Measurements from ENCODE around the gene PXN. TPM values are rescaled to one million over a fixed set of nuclear protein-coding genes. Genes with fewer than 3 reads are reported as not detected.

Gene PXN
- total RNA-seq, 2 experiments from 2014 or later: 229 to 230 TPM

DNA sequence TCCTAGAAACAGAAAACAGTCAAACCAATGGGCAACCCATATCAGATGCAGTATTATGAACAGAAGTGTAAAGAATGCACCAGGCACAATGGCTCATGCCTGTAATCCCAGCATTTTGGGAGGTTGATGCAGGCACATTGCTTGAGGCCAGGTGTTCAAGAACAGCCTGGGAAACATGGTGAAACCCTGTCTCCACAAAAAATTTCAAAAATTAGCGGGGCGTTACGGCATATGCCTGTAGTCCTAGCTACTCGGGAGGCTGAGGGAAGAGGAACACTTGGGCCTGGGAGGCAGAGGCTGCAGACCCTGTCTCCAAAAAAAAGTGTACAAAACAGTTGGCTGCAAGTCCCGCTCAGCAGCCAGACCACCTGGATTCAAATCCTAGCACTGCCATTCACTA lies 4.9 kb downstream of the PXN start:
- no peaks in the 10 kb centered on the region for H3K27me3 Mint-ChIP-seq
- Histone ChIP-seq H3K27me3 (ENCODE audit: control insufficient read depth in 1 of 2, insufficient read depth in 2 of 2, low read length in 2 of 2) (no peaks in the 10 kb centered on the region), H3K9me3 (ENCODE audit: control insufficient read depth in 1 of 2, insufficient read depth in 1 of 2, low read length in 2 of 2) (no peaks in the 10 kb centered on the region), H3K36me3 (ENCODE audit: insufficient read depth, low read length) (peaks cover 21% of the 10 kb centered on the region), H3K4me1 (ENCODE audit: insufficient read depth, low read length) (peaks cover 91% of the 10 kb centered on the region), H3K27ac (ENCODE audit: low read depth in 1 of 2, low read length in 2 of 2) (peak overlapping the region in 1 of 2 donors; percentile 22), H3K4me3 (ENCODE audit: low read length) (no peak overlapping the region)
- DNase-seq (no peak), ATAC-seq (ENCODE audit: poor library complexity) (no peak)
- H3K27ac Mint-ChIP-seq: peak overlapping the region; percentile 95
- intact Hi-C loops (cut with DNase I, micrococcal nuclease): loop anchor here in 1 of 2 experiments (10.0 kb wide), 1 partner anchor 146 kb away; the partner anchor contains the start of gene RAB35
- ChIA-PET CTCF (interaction anchor here (1.4 to 10.6 kb wide), 4 partner anchors 8 to 41 kb away, joined by 4 to 234 read pairs (median 16); partner anchors contain the start of gene SIRT4), POLR2A (interaction anchor here (9.8 to 14.3 kb wide), 2 partner anchors 31 to 32 kb away, joined by 192 to 198 read pairs; partner anchors contain the start of genes RNU4-1 and RNU4-2)
- H3K4me1 Mint-ChIP-seq (ENCODE audit: low read depth): peaks cover 87% of the 10 kb centered on the region
- H3K9me3 Mint-ChIP-seq: no peaks in the 10 kb centered on the region
- peak overlapping the region; percentile 93 for H3K4me3 Mint-ChIP-seq
- peaks cover 66% of the 10 kb centered on the region for H3K36me3 Mint-ChIP-seq (ENCODE audit: low read depth)
- TF ChIP-seq, protein P1, sequence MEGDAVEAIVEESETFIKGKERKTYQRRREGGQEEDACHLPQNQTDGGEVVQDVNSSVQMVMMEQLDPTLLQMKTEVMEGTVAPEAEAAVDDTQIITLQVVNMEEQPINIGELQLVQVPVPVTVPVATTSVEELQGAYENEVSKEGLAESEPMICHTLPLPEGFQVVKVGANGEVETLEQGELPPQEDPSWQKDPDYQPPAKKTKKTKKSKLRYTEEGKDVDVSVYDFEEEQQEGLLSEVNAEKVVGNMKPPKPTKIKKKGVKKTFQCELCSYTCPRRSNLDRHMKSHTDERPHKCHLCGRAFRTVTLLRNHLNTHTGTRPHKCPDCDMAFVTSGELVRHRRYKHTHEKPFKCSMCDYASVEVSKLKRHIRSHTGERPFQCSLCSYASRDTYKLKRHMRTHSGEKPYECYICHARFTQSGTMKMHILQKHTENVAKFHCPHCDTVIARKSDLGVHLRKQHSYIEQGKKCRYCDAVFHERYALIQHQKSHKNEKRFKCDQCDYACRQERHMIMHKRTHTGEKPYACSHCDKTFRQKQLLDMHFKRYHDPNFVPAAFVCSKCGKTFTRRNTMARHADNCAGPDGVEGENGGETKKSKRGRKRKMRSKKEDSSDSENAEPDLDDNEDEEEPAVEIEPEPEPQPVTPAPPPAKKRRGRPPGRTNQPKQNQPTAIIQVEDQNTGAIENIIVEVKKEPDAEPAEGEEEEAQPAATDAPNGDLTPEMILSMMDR (IDR thresholded peaks at IDR 0.05): no peak

DNA sequence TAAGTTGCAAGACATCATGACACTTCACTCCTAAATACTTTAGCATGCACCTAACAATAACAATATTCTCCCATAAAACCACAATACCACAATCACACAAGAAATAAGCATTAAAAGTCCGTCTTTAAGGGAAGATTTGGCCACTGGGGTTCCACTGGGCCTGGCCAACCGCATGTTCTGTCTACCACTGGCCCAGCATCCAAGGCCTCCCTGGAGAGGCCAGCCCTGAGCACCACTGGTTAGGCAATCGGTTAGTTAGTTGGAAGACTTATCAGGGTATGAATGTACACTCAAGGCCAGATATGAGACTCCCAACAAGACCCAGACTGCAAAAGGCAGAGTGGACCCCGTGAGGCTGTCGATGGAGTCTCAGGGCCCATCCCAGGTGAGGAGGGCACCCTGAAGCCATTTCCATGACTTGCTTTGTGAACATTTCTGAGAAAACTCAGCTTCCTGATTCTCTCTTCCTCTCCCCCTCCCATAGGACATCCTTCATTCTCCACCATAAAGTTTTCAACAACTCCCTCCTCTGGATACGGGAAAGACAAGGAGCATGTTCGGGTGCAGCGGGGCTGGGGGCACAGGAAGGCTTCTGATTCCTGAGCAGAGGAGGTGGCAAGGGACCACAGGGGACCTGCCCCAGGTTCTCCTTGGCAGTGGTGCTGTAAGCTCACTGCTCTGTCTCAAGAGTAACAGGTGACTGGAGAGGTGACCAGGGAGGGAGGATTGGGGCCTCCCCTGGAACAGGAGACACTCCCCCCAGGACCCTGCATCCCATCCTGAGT lies 5.9 kb downstream of the PXN start:
- Mint-ChIP-seq H3K4me1 (ENCODE audit: low read depth) (peaks cover 90% of the 10 kb centered on the region), H3K27me3 (no peaks in the 10 kb centered on the region), H3K36me3 (ENCODE audit: low read depth) (peaks cover 68% of the 10 kb centered on the region), H3K4me3 (peak overlapping the region; percentile 72), H3K27ac (peak overlapping the region; percentile 95), H3K9me3 (no peaks in the 10 kb centered on the region)
- peaks cover 31% of the 10 kb centered on the region for H3K36me3 ChIP-seq (ENCODE audit: insufficient read depth, low read length)
- H3K9me3 ChIP-seq (ENCODE audit: control insufficient read depth in 1 of 2, insufficient read depth in 1 of 2, low read length in 2 of 2): no peaks in the 10 kb centered on the region
- peak overlapping the region in 1 of 2 donors; percentile 25 for H3K27ac ChIP-seq (ENCODE audit: low read depth in 1 of 2, low read length in 2 of 2)
- no peaks in the 10 kb centered on the region for H3K27me3 ChIP-seq (ENCODE audit: control insufficient read depth in 1 of 2, insufficient read depth in 2 of 2, low read length in 2 of 2)
- intact Hi-C loops (cut with DNase I, micrococcal nuclease): loop anchor here in 1 of 2 experiments (10.0 kb wide), 1 partner anchor 145 kb away; the partner anchor contains the start of gene RAB35
- TF ChIP-seq, protein P1 (IDR thresholded peaks at IDR 0.05): no peak
- ChIA-PET CTCF (interaction anchor here (2.5 to 10.6 kb wide), 4 partner anchors 7 to 31 kb away, joined by 5 to 234 read pairs (median 20); no protein-coding TSS in a partner anchor), POLR2A (interaction anchor here (0.6 to 14.3 kb wide), 4 partner anchors 10 to 270 kb away, joined by 3 to 198 read pairs (median 100); partner anchors contain the start of genes RNU4-1 and RNU4-2)
- peaks cover 100% of the 10 kb centered on the region for H3K4me1 ChIP-seq (ENCODE audit: insufficient read depth, low read length)
- no peak overlapping the region for H3K4me3 ChIP-seq (ENCODE audit: low read length)
- no peak for DNase-seq
- no peak for ATAC-seq (ENCODE audit: poor library complexity)

DNA sequence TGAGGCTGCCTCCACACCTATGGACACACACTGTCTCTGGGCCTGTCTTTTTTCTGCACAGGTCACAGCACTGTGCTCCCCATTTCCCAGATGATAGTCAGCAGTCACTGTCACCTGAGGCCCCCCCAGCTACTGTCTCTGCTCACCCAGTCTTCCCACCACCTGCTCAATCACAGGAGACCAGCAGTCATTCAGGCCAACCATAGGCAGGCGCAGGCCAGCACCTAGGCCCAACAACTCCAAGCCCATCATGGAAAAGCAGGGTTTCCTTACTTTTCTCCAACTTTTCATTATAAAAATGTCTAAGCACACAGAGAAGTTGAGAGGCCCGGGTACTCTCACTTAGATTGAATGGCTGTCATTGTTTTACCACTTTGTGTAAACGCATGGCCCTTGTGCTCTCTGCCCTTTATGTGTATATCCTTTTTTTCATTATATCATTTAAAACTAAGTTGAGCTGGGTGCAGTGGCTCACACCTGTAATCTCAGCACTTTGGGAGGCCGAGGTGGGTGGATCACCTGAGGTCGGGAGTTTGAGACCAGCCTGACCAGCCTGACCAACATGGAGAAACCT lies 7.1 kb downstream of the PXN start:
- Mint-ChIP-seq H3K36me3 (ENCODE audit: low read depth) (peaks cover 61% of the 10 kb centered on the region), H3K9me3 (no peaks in the 10 kb centered on the region), H3K4me1 (ENCODE audit: low read depth) (peaks cover 89% of the 10 kb centered on the region), H3K4me3 (peak overlapping the region; percentile 43), H3K27me3 (no peaks in the 10 kb centered on the region), H3K27ac (peak overlapping the region; percentile 95)
- intact Hi-C loops (cut with DNase I, micrococcal nuclease): no loop called here
- TF ChIP-seq, protein P1 (IDR thresholded peaks at IDR 0.05): no peak
- no peak overlapping the region for H3K4me3 ChIP-seq (ENCODE audit: low read length)
- DNase-seq (no peak), ATAC-seq (ENCODE audit: poor library complexity) (no peak)
- POLR2A ChIA-PET: interaction anchor here (1.8 to 14.3 kb wide), 4 partner anchors 9 to 58 kb away, joined by 8 to 198 read pairs (median 12); partner anchors contain the start of genes RNU4-1, RNU4-2 and RPLP0
- H3K27me3 ChIP-seq (ENCODE audit: control insufficient read depth in 1 of 2, insufficient read depth in 2 of 2, low read length in 2 of 2): no peaks in the 10 kb centered on the region
- peaks cover 98% of the 10 kb centered on the region for H3K4me1 ChIP-seq (ENCODE audit: insufficient read depth, low read length)
- H3K27ac ChIP-seq (ENCODE audit: low read depth in 1 of 2, low read length in 2 of 2): no peak overlapping the region
- H3K36me3 ChIP-seq (ENCODE audit: insufficient read depth, low read length): peaks cover 31% of the 10 kb centered on the region
- no peaks in the 10 kb centered on the region for H3K9me3 ChIP-seq (ENCODE audit: control insufficient read depth in 1 of 2, insufficient read depth in 1 of 2, low read length in 2 of 2)
- CTCF ChIA-PET: interaction anchor here (3.3 kb wide), 1 partner anchor 30 kb away, joined by 13 read pairs; no protein-coding TSS in a partner anchor
